Dendritic cell treated with granulocyte-macrophage colony-stimulating factor and Interleukin-4, amounts not matched to agents 40 ng/mL and 50 ng/mL, for 4 days (primary cell): ENCODE measurements around the gene CMIP.

ENCODE experiments used
- H3K27ac Mint-ChIP-seq: one replicate; pipeline ENCODE4 v1.8.0; 2022; ENCODE audit warnings: mild to moderate bottlenecking, mixed read lengths
- H3K27me3 Mint-ChIP-seq: one replicate; pipeline ENCODE4 v1.8.0; 2022; ENCODE audit warnings: mild to moderate bottlenecking, mixed read lengths
- H3K36me3 Mint-ChIP-seq: one replicate; pipeline ENCODE4 v1.8.0; 2022; ENCODE audit warnings: low read depth, mixed read lengths
- H3K4me1 Mint-ChIP-seq: one replicate; pipeline ENCODE4 v1.8.0; 2022; ENCODE audit warnings: low read depth, mixed read lengths
- H3K4me3 Mint-ChIP-seq: one replicate; pipeline ENCODE4 v1.8.0; 2022; ENCODE audit warnings: mild to moderate bottlenecking, moderate library complexity, mixed read lengths
- H3K9me3 Mint-ChIP-seq: one replicate; pipeline ENCODE4 v1.8.0; 2022; ENCODE audit warnings: mixed read lengths
- intact Hi-C: fragments of 100-400 bp; cut with micrococcal nuclease; formaldehyde crosslinking; loops from one replicate; pipeline ENCODE4 v1.15.0; 2022

Gene CMIP

DNA sequence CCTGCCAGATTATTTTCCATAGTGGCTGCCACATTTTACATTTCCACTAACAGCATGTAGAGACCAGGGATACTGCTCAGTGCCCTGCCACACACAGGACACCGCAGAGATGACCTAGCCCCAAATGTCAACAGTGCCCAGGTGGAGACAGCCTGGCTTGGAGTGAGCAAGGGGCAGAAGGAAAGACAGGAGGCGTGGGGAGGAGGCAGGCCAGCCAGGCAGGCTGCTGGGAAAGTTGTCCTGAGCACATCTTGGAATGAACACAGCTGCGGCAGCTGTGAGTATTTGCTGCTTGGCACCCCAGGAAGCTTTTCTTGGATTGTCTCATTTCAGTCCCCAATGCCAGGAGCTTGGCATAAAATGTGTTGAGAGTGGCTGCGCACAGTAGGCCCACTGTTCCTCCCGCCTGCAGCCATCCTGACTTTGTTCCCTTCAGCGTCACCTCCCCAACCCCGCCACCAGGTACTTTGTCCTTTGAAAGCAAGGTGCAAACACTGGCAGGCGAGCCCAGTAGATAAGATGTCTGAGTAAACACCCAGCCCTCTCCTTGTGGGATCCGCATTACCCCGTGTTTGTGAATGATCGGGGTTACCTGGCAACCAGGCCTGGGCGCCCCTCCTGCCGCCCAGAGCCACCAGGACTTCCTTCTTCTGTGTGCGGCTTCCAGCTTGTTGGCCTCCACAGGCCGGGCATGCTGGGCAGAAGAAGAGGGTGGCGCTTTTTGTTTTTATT lies 114.0 kb downstream of the CMIP start:
- peak overlapping the region; percentile 53 for H3K27ac Mint-ChIP-seq
- no peaks in the 10 kb centered on the region for H3K9me3 Mint-ChIP-seq
- H3K4me3 Mint-ChIP-seq, result no peak overlapping the region

GRCh38 chr16:81560979-81561657 lies 116.5 kb downstream of the CMIP start:
- Mint-ChIP-seq H3K4me3 (no peak overlapping the region), H3K4me1 (peaks cover 62% of the 10 kb centered on the region), H3K27ac (no peak overlapping the region), H3K27me3 (no peaks in the 10 kb centered on the region), H3K36me3 (peaks cover 43% of the 10 kb centered on the region), H3K9me3 (no peaks in the 10 kb centered on the region)
- intact Hi-C loops, result no loop called here

More for the DNA sequence above, 114.0 kb downstream of the CMIP start:
- H3K27me3 Mint-ChIP-seq, result no peaks in the 10 kb centered on the region
- intact Hi-C loops, result no loop called here
- peaks cover 68% of the 10 kb centered on the region for H3K4me1 Mint-ChIP-seq
- peaks cover 39% of the 10 kb centered on the region for H3K36me3 Mint-ChIP-seq

DNA sequence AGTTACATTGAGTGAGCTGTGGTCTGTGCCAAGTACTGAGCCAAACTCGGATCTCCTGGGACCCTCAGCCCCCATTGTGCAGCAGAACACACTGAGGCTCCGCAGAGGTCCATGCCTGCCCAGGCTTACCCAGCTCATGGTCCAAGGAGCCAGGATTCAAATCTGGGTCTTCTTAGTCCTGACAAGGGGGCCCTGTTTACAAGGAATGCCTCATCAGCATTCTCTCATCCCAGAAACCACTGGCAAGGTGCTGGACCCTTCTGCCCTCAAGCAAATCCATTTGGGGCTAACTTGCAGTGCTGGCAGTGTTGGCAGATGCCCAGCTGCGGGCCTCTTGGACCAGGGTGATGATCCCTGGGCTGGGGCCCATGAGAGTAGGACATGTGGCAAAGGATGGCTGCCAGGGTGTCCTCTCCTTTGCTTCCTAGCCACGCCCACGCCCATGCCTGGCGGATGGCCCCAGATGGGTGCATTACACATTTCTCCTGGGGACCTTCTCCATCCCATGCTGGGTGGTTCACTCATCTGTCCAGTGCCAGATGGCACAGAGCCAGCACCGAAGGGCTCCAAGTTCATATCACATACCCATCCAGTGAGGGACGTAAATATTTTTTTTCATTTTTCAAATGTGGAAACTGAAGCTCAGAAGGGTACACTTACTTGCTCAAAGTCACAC lies 117.7 kb downstream of the CMIP start:
- no peaks in the 10 kb centered on the region for H3K27me3 Mint-ChIP-seq
- H3K4me3 Mint-ChIP-seq, result no peak overlapping the region
- peaks cover 63% of the 10 kb centered on the region for H3K4me1 Mint-ChIP-seq
- intact Hi-C loops, result no loop called here
- no peaks in the 10 kb centered on the region for H3K9me3 Mint-ChIP-seq
- H3K27ac Mint-ChIP-seq, result no peak overlapping the region
- H3K36me3 Mint-ChIP-seq, result peaks cover 42% of the 10 kb centered on the region

DNA sequence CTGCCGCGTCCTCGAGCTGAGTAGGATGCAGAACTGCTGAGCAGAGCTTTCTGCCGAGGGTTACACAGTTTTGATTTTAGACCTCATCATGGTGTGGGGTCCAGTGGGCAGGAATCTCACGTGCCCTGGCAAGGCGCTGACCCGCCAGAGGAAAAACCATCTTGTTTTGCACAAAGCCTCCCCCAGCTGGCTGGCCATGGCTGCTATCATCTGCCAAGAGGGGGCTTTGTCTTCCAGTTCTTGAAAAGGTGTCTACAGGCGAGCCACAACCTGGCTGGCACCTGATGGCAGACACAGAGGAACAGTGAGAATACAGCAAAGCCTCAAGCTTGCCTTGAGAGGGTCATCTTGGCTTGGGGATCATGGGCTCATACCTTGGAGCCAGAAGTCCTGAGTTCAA lies 118.3 kb downstream of the CMIP start:
- H3K27me3 Mint-ChIP-seq, result no peaks in the 10 kb centered on the region
- H3K9me3 Mint-ChIP-seq, result no peaks in the 10 kb centered on the region
- H3K4me3 Mint-ChIP-seq, result no peak overlapping the region
- peaks cover 64% of the 10 kb centered on the region for H3K4me1 Mint-ChIP-seq
- H3K36me3 Mint-ChIP-seq, result peaks cover 43% of the 10 kb centered on the region
- intact Hi-C loops, result no loop called here
- H3K27ac Mint-ChIP-seq, result no peak overlapping the region

DNA sequence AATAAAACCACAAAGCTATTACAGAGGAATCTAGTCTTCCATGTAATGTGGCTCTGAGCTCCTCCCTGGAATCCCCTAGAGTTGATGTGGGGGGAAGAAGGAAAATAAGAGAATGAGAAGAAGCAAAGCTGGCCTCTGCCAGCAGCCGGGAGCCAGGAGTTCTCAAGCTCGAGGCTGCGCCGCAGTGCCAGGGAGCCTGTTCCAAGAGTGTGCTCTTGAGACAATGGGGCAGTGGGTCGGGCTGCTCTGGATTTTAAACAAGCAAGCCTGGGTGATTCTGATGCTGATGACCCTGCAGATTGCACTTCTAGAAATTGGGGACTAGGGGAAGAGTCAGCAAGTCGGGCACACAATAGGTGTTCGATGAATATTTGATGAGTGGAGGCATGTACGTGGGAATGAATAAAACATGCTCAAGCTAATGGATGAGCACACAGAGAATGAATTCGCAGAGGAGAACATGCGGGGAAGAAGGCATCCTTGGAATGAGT lies 119.9 kb downstream of the CMIP start:
- H3K4me1 Mint-ChIP-seq, result peaks cover 56% of the 10 kb centered on the region
- no peak overlapping the region for H3K4me3 Mint-ChIP-seq

GRCh38 chr16:81565321-81566028 lies 120.9 kb downstream of the CMIP start:
- Mint-ChIP-seq H3K4me1 (peaks cover 58% of the 10 kb centered on the region), H3K27ac (no peak overlapping the region), H3K4me3 (no peak overlapping the region), H3K9me3 (no peaks in the 10 kb centered on the region), H3K27me3 (no peaks in the 10 kb centered on the region), H3K36me3 (peaks cover 57% of the 10 kb centered on the region)
- intact Hi-C loops, result no loop called here

More for the DNA sequence above, 119.9 kb downstream of the CMIP start:
- no peaks in the 10 kb centered on the region for H3K9me3 Mint-ChIP-seq
- intact Hi-C loops, result no loop called here
- peaks cover 50% of the 10 kb centered on the region for H3K36me3 Mint-ChIP-seq
- H3K27me3 Mint-ChIP-seq, result no peaks in the 10 kb centered on the region
- no peak overlapping the region for H3K27ac Mint-ChIP-seq

DNA sequence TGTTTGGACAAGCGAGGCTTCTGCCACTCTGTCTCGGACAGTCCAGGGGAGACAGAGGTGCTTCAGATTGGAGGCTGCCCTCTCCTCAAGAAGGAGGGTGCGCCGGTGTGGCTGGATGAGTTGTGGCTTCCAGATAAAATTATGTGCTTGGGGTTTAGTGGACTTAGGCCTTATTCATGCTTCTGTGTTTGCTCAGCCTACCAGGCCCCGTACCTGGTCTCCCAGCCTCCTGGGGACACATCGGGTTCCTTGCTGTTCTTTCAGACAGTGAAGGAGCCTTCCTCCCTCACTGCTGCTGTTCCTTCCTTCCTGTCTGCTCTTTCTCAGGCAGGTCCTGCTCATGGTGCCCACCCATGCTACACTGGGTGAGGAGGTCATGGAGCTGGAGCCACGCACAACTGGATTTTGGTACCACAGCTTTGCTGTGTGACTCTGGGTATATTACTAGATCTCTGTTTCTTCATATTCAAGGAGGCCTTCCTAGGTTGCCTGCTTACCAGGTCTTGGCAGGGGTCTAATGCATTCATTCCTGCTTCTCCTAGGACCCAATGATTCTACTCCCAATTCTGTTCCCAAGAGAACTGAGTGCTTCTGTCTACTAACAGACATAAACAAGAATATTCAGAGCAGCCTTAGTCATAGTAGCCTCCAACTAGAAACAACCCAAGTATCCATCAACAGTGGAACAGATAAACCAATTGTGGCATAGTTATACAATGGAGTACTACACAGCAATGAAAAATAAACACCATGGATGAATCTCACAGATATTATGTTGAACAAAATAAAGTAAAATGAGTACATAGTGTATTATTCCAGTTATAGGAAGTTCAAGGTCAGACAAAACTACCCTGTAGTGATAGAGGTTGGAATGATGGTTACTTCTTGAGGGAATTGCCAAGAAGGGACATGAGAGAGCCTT lies 121.7 kb downstream of the CMIP start:
- no peak overlapping the region for H3K27ac Mint-ChIP-seq

DNA sequence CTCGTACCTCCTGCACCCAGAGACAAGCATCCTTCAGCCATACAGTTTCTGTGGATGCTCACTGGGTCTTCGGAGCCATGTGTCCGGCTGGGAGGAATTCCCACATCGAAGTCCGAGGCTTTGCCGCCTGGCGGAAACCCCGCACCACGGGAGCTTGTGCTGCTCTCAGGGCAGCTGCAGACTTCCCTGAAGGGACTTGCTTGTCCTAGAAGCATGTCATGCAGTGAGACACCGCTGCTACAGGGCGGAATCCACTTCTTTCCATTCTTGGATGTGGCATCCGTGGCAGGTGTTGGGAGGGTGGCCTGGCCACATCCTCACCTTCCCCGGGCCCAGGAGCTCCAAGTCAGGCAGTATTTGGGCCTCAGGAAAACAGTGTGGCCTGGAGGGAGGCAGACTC lies 122.5 kb downstream of the CMIP start:
- Mint-ChIP-seq H3K9me3 (no peaks in the 10 kb centered on the region), H3K27ac (no peak overlapping the region)
- intact Hi-C loops, result no loop called here

More for the DNA sequence above, 121.7 kb downstream of the CMIP start:
- H3K27me3 Mint-ChIP-seq, result no peaks in the 10 kb centered on the region
- no peak overlapping the region for H3K4me3 Mint-ChIP-seq
- intact Hi-C loops, result no loop called here
- H3K9me3 Mint-ChIP-seq, result no peaks in the 10 kb centered on the region
- H3K4me1 Mint-ChIP-seq, result peaks cover 52% of the 10 kb centered on the region
- peaks cover 57% of the 10 kb centered on the region for H3K36me3 Mint-ChIP-seq

GRCh38 chr16:81567987-81568748 lies 123.6 kb downstream of the CMIP start:
- no peak overlapping the region for H3K27ac Mint-ChIP-seq
- H3K9me3 Mint-ChIP-seq, result no peaks in the 10 kb centered on the region
- H3K27me3 Mint-ChIP-seq, result no peaks in the 10 kb centered on the region
- peaks cover 56% of the 10 kb centered on the region for H3K4me1 Mint-ChIP-seq
- H3K36me3 Mint-ChIP-seq, result peaks cover 63% of the 10 kb centered on the region
- H3K4me3 Mint-ChIP-seq, result no peak overlapping the region
- intact Hi-C loops, result no loop called here

More for the DNA sequence above, 122.5 kb downstream of the CMIP start:
- Mint-ChIP-seq H3K4me1 (peaks cover 49% of the 10 kb centered on the region), H3K36me3 (peaks cover 56% of the 10 kb centered on the region), H3K27me3 (no peaks in the 10 kb centered on the region), H3K4me3 (no peak overlapping the region)

GRCh38 chr16:81568749-81569087 lies 124.1 kb downstream of the CMIP start:
- Mint-ChIP-seq H3K4me3 (no peak overlapping the region), H3K9me3 (no peaks in the 10 kb centered on the region), H3K4me1 (peaks cover 55% of the 10 kb centered on the region), H3K36me3 (peaks cover 63% of the 10 kb centered on the region), H3K27me3 (no peaks in the 10 kb centered on the region), H3K27ac (no peak overlapping the region)
- intact Hi-C loops, result no loop called here

- Mint-ChIP-seq H3K36me3 (peaks cover 57% of the 10 kb centered on the region), H3K27ac (no peak overlapping the region), H3K4me1 (peaks cover 48% of the 10 kb centered on the region), H3K9me3 (no peaks in the 10 kb centered on the region), H3K4me3 (no peak overlapping the region), H3K27me3 (no peaks in the 10 kb centered on the region)
- intact Hi-C loops, result no loop called here
Measured at GRCh38 chr16:81569361-81570034, 124.9 kb downstream of the CMIP start.

DNA sequence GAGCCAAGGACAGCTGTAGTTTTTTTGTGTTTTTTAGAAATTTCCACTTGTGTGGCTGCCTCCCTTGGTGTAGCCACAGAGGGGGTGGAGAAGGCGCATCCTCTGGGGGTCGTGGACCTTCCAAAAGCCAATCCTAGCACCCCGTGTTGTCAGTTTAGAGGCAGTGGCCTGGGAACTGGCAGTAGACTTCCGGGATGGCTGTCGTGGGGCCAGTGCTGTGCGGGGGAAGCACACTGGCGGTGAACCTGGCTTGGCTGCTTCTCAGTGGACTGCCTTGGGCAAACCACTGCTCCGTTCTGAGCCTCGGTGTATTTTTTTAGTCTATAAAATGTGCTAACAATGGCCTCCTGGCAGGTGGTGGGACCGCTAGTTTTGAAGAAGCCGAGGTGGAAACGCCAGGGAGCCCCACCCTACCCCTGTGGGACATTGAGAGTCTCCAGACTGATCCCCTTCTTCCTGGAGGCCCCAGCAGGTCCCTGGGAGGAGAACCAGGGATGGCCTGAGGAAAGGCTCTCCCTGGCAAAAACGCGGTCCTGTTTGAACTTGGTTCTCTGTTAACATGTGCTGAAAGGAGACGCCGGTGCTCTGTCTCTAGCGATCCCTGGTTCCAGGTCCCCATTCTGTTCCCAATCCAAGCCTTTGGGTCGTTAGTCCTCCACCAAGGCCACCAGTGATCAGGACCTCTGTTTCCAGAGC lies 125.7 kb downstream of the CMIP start:
- Mint-ChIP-seq H3K4me3 (no peak overlapping the region), H3K36me3 (peaks cover 49% of the 10 kb centered on the region), H3K27me3 (no peaks in the 10 kb centered on the region), H3K27ac (no peak overlapping the region), H3K9me3 (no peaks in the 10 kb centered on the region), H3K4me1 (peaks cover 44% of the 10 kb centered on the region)
- intact Hi-C loops, result no loop called here
